Measurements from ENCODE around the gene NOG.

- no peak for TF ChIP-seq CTCF (IDR thresholded peaks at IDR 0.05)
- TF ChIP-seq POLR2AphosphoS5 (IDR thresholded peaks at IDR 0.05), result no peak
- no peak for TF ChIP-seq POLR2A (IDR thresholded peaks at IDR 0.05)
These were observed 29.9 kb downstream of the NOG start for GRCh38 chr17:56623383-56623782.

Measured in prostate gland (tissue), 2 donors.